ENCODE results near the gene FMNL2.
"Not testable (repeated sequence)": the region's sequence is repeated elsewhere in the genome, so short reads cannot be mapped to it uniquely, and the experiment has no call there.

The FMNL2 gene

DNA sequence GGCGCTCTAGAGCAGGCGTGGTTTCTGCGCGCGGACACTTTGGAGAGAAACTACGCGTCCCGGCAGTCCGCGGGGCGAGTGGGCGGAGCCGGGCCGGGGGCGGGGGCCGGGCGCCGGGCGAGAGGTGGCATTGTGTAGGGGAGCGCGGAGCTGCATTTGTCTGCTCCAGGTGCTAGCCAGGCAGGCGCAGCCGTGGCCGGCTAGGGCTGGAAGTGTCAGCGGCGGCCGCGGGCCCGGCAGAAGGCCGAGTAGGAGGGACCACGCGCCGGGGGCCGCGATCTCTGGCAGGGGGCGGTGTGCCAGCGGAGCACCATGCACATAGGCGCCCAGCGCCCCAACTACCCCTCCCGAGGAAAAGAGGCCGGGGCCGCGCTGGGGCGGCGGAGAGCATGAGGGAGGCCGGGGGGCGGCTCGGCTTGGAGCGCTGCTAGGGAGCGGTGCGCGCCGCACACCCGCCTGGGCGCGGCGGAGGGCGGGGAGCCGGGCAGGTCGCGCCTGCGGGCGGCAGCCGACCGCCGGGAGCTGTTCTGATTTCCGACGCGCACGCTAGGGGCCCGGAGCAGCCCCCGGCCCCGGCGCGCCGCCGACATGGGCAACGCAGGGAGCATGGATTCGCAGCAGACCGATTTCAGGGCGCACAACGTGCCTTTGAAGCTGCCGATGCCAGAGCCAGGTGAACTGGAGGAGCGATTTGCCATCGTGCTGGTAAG is at the start of gene FMNL2:
FMNL2 (plus strand) TSS at position 159 of the 710 bp plus-strand sequence.
- DNase-seq (ENCODE audit: low read depth in 2 of 2): peak; percentile 38 to 39

- DNase-seq (ENCODE audit: low read depth in 2 of 2): no peak
These were observed 42.0 kb upstream of the FMNL2 start for GRCh38 chr2:152292991-152293390.

- no peak for DNase-seq (ENCODE audit: low read depth in 2 of 2)
These were observed 37.3 kb upstream of the FMNL2 start for GRCh38 chr2:152297715-152298114.

DNA sequence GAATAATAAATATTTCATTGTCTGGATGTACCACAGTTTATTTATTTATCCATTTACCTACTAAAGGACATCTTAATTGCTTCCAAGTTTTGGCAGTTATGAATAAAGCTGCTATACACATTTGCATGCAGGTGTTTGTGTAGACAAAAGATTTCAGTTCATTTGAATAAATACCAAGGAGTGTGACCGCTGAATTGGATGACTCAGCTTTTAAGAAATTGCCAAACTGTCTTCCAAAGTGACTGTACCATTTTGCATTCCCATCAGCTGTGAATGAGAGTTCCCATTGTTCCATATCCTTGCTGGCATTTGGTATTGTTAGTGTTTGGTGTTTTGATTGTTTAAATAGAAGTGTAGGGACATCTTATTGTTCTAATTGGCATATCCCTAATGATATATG is 36.2 kb upstream of the FMNL2 start:
- no peak for DNase-seq (ENCODE audit: low read depth in 2 of 2)

- DNase-seq (ENCODE audit: low read depth in 2 of 2): no peak
These were observed 33.8 kb upstream of the FMNL2 start for GRCh38 chr2:152301131-152301530.

DNA sequence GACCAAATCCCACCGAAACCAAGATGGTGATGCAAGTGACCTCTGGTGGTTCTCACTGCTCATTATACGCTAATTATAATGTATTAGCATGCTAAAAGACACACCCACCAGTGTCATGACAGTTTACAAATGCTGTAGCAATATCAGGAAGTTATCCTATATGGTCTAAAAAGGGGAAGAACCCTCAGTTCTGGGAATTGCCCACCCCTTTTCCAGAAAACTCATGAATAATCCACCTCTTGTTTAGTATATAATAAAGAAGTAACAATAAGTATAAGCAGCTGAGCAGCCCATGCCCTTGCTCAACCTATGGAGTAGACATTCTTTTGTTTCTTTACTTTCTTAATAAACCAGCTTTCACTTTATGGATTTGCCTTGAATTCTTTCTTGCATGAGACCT is 31.0 kb upstream of the FMNL2 start:
- no peak for DNase-seq (ENCODE audit: low read depth in 2 of 2)

DNA sequence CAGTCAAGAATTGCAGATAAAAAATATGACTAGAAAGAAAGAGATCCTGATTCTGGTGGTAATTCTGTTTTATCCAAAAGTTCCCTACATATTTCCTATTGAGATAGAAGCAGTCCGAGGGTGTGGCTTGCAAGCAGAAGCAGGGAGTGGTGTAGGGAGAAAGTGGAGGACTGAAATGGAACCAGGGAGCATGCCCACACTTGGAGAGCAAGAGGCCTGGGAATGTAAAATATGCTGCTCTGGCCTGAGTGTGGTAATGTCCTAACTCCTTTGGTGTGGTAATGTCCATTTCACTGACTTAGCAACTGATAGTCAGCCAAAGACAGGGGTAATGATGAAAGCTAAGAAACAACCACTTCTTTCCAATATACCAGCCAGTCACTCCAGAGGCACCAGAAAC is 30.1 kb upstream of the FMNL2 start:
- no peak for DNase-seq (ENCODE audit: low read depth in 2 of 2)

GRCh38 chr2:152307863-152308262 is 27.1 kb upstream of the FMNL2 start:
- no peak for DNase-seq (ENCODE audit: low read depth in 2 of 2)

GRCh38 chr2:152309352-152310214 is 25.4 kb upstream of the FMNL2 start:
- no peak for DNase-seq (ENCODE audit: low read depth in 2 of 2)

DNA sequence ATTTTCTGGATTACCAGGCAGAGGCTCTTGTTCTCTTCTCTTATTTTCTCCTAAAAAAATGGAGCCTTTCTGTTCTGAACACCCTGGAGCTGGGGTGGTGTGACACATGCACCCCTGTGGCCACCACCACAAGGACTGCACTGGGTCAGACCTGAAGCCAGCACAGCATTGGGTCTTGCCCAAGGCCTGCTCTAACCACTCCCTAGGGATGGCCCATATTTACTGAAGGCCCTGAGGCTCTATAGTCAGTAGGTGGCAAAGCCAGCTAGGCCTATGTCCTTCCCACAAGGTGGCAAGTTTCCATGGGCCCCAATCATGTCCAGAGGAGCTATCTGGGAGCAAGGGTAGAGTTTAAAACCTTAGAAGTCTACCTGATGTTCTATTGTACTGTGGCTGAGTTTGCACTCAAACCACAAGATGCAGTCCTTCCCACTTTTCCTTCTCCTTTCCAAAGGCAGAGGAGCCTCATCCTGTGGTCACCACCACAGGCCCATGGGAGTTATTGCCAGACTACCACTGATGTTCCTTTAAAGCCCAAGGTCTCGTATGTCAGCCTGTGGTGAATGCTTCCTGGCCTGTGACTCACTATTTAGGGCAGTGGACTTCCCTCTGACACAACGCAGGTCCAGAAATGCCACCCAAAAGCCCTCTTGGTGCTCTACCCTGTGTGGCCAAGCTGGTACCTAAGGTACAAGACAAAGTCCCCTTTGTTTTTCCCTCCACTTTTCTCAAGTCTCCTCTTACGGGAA is 15.0 kb upstream of the FMNL2 start:
- no peak for DNase-seq (ENCODE audit: low read depth in 2 of 2)

- DNase-seq (ENCODE audit: low read depth in 2 of 2): no peak
These were observed 14.2 kb upstream of the FMNL2 start for GRCh38 chr2:152320814-152321213.

- no peak for DNase-seq (ENCODE audit: low read depth in 2 of 2)
These were observed 12.8 kb upstream of the FMNL2 start for GRCh38 chr2:152322222-152322621.

GRCh38 chr2:152325126-152325525 is 9.8 kb upstream of the FMNL2 start:
- not testable (repeated sequence) for DNase-seq (ENCODE audit: low read depth in 2 of 2)

DNA sequence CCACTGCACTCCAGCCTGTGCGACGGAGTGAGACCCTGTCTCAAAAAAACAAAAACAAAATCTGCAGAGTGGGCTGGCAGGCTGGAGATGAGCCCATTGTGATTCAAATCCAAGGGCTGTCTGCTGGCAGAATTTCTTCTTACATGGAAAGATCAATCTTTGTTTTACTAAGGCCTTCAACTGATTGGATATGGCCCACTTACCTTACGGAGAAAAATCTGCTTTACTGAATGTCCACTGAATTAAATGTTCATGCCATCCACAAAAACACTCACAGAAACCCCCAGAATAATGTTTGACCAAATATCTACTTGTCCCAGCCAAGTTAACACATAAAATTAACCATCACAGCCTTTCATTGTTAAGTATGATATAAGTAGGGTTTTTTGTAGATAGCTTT is 8.3 kb upstream of the FMNL2 start:
- no peak for DNase-seq (ENCODE audit: low read depth in 2 of 2)

GRCh38 chr2:152328013-152328412 is 7.0 kb upstream of the FMNL2 start:
- no peak for DNase-seq (ENCODE audit: low read depth in 2 of 2)

- DNase-seq (ENCODE audit: low read depth in 2 of 2): no peak
These were observed 4.6 kb upstream of the FMNL2 start for GRCh38 chr2:152330235-152330866.

DNA sequence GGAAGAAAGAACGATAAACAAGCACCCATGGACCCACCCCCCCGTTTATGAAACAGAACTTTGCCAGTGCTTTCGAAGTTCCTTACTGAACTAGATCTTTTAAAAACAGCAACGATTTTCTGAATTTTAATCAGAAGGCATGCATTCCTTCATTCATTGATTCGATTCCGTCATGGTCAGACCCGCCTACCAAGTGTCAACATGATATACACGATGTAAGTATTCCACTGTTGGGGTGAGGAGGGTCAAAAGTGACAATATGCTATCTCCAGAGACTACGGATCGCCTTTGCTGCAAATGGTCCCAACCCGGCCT is 316 bp upstream of the FMNL2 start:
- no peak for DNase-seq (ENCODE audit: low read depth in 2 of 2)

DNA sequence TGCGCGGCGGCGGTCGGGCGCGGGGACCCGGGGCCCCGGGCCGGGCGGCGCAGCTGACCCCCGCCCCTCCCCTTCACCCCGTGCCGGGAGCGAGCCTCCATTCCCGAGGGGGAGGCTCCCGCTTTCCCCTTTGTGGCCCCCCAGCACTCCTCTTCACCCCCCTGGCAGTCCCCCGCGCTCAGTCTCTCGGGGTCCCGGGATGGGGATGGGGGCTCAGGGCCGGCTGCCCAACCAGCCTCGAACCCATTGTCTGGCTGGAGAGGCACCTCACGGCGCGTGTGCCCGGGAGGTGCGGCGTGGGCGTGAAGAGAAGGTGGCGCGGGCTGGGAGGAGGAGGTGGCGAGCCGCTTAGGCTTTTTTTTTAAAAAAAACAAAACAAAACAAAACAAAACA is 748 bp downstream of the FMNL2 start:
- DNase-seq (ENCODE audit: low read depth in 2 of 2): peak in 1 of 2 donors; percentile 24

- DNase-seq (ENCODE audit: low read depth in 2 of 2): peak in 1 of 2 donors; percentile 1
These were observed 1.3 kb downstream of the FMNL2 start for GRCh38 chr2:152336119-152336853.

GRCh38 chr2:152336854-152337510 is 2.0 kb downstream of the FMNL2 start:
- DNase-seq (ENCODE audit: low read depth in 2 of 2): no peak

- no peak for DNase-seq (ENCODE audit: low read depth in 2 of 2)
These were observed 2.5 kb downstream of the FMNL2 start for GRCh38 chr2:152337511-152337903.

All from stimulated activated CD4-positive, alpha-beta T cell treated with anti-CD3 and anti-CD28 coated beads, Interleukin-4, amount 100 ng/mL, for 48 hours (primary cell).